NCI-H446 (cell line): ENCODE results near the gene NAV3.

Experiments
- DNase-seq, 2 experiments: peaks; one replicate each; lab custom pipeline; 2025; lab: John Stamatoyannopoulos, UW

NAV3 gene

GRCh38 chr12:77847060-77847541, 16.4 kb downstream of the NAV3 start:
- no peak for DNase-seq

- no peak for DNase-seq
Measured at GRCh38 chr12:77847680-77848431, 17.2 kb downstream of the NAV3 start.

- DNase-seq, result no peak
Measured at GRCh38 chr12:77850129-77850528, 19.4 kb downstream of the NAV3 start.

- DNase-seq, result no peak
Measured at GRCh38 chr12:77850698-77851097, 20.0 kb downstream of the NAV3 start.

- peak; percentile 20 to 77 for DNase-seq
Measured at GRCh38 chr12:77855548-77855947, 24.9 kb downstream of the NAV3 start.

GRCh38 chr12:77861317-77861716, 30.6 kb downstream of the NAV3 start:
- peak in 1 of 2 experiments; percentile 40 for DNase-seq

GRCh38 chr12:77865178-77865577, 34.5 kb downstream of the NAV3 start:
- no peak for DNase-seq

GRCh38 chr12:77878901-77879300, 48.2 kb downstream of the NAV3 start:
- DNase-seq, result no peak

- no peak for DNase-seq
Measured at GRCh38 chr12:77882709-77883108, 52.0 kb downstream of the NAV3 start.

GRCh38 chr12:77888611-77889010, 57.9 kb downstream of the NAV3 start:
- no peak for DNase-seq

GRCh38 chr12:77891518-77892147, 60.9 kb downstream of the NAV3 start:
- DNase-seq, result no peak

GRCh38 chr12:77893918-77894317, 63.2 kb downstream of the NAV3 start:
- DNase-seq, result peak; percentile 66 to 89

- no peak for DNase-seq
Measured at GRCh38 chr12:77894556-77894955, 63.9 kb downstream of the NAV3 start.

- DNase-seq, result no peak
Measured at GRCh38 chr12:77895699-77896098, 65.0 kb downstream of the NAV3 start.

- DNase-seq, result no peak
Measured at GRCh38 chr12:77907936-77908335, 77.2 kb downstream of the NAV3 start.

- DNase-seq, result peak; percentile 40 to 53
Measured at GRCh38 chr12:77914081-77914488, 83.4 kb downstream of the NAV3 start.

GRCh38 chr12:77915071-77915600, 84.4 kb downstream of the NAV3 start:
- DNase-seq, result no peak

- DNase-seq, result no peak
Measured at GRCh38 chr12:77916276-77916675, 85.6 kb downstream of the NAV3 start.

GRCh38 chr12:77918046-77918445, 87.4 kb downstream of the NAV3 start:
- DNase-seq, result no peak

- DNase-seq, result no peak
Measured at GRCh38 chr12:77919450-77919849, 88.8 kb downstream of the NAV3 start.

GRCh38 chr12:77923882-77924281, 93.2 kb downstream of the NAV3 start:
- no peak for DNase-seq

- peak in 1 of 2 experiments; percentile 41 for DNase-seq
Measured at GRCh38 chr12:77924703-77925102, 94.0 kb downstream of the NAV3 start.

GRCh38 chr12:77925536-77926108, 94.9 kb downstream of the NAV3 start:
- peak; percentile 84 to 91 for DNase-seq
